GM19324 (cell line): Measurements from ENCODE around the gene NR1H2.

Experiments used
- ATAC-seq: cut with Tn5 transposase; IDR thresholded peaks from one replicate; pipeline ENCODE4 v1.9.1; 2021; ENCODE audit warnings: mild to moderate bottlenecking, moderate library complexity; ENCODE audit not compliant: unreplicated experiment, low FRiP score

Gene NR1H2

GRCh38 chr19:50420127-50420526, 43.9 kb downstream of the NR1H2 start:
- no peak for ATAC-seq

- ATAC-seq, result no peak
Measured at GRCh38 chr19:50420808-50421207, 44.6 kb downstream of the NR1H2 start.

DNA sequence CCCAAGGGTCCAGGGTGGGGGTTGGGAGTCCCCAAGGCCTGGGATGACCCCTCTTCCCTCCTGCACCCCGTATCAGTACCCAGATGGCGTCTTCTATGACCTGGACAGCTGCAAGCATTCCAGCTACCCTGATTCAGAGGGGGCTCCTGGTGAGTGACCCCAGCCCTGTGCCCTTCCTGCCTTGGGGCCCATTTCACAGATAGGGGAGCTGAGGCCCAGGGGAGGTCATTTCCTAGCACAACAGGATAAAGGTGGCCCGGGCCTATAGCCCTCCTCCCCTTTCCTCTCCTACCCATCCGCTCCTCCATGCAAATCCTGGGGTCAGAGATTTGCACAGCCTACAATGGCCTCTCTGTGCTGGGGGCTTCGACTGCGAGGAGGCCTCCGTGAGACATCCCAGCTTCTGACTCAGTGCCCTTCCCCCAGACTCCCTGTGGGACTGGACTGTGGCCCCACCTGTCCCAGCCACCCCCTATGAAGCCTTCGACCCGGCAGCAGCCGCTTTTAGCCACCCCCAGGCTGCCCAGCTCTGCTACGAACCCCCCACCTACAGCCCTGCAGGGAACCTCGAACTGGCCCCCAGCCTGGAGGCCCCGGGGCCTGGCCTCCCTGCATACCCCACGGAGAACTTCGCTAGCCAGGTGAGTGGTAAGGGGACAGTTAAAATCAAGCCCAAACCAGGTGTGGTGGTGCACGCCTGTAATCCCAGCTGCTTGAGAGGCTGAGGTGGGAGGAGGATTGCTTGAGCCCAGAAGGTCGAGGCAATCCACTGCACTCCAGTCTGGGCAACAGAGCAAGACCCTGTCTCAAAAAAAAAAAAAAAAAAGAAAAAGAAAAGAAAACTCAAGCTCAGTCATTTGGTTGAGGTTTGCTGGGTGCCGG, 46.4 kb downstream of the NR1H2 start:
- ATAC-seq, result no peak

- no peak for ATAC-seq
Measured at GRCh38 chr19:50423279-50424113, 47.2 kb downstream of the NR1H2 start.

DNA sequence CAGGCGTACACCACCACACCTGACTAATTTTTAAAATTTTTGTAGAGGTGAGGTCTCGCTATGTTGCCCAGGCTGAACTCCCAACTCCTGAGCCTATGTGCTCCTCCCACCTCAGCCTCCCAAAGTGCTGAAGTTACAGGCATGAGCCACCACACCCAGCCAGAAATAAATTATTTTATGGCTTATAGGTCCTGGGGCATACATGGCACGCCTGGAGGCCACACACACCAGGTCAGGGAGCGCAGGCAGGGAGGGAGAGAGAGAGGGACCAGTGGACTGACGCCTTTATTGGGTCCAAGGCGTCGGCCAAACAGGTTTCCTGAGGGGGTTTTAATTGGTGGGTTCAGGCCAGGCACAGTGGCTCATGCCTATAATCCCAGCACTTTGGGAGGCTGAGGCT, 49.3 kb downstream of the NR1H2 start:
- no peak for ATAC-seq

- no peak for ATAC-seq
Measured at GRCh38 chr19:50427318-50427925, 51.2 kb downstream of the NR1H2 start.

DNA sequence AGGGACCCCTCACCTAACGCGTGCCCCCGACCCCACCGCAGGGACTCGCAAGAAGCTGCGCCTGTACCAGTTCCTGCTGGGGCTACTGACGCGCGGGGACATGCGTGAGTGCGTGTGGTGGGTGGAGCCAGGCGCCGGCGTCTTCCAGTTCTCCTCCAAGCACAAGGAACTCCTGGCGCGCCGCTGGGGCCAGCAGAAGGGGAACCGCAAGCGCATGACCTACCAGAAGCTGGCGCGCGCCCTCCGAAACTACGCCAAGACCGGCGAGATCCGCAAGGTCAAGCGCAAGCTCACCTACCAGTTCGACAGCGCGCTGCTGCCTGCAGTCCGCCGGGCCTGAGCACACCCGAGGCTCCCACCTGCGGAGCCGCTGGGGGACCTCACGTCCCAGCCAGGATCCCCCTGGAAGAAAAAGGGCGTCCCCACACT, 51.8 kb downstream of the NR1H2 start:
- no peak for ATAC-seq

DNA sequence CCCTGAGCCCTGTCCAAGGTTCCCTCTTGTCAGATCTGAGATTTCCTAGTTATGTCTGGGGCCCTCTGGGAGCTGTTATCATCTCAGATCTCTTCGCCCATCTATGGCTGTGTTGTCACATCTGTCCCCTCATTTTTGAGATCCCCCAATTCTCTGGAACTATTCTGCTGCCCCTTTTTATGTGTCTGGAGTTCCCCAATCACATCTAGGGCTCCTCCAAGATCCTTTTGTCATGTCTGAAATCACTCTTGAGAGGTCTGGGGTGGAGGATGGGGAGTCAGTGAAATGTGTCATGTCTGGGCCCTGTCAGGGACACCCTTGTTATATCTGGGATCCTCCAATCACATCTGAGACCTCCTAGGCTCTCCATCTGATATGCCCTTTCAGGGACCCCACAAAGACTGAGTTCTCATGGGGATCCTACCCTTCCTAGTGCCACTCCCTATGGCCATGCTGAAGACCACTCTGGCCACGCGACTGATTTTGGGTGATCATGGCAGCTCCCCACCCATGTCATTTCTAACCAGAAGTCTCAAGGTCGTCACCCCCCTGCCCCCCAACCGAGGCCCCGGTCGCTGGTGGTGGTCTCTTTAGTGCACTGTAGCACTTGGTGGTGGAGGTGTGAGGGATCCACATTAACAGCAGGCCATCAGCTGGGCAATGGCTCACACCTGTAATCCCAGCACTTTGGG, 52.7 kb downstream of the NR1H2 start:
- no peak for ATAC-seq

- ATAC-seq, result no peak
Measured at GRCh38 chr19:50430888-50431342, 54.7 kb downstream of the NR1H2 start.

- peak; percentile 73 for ATAC-seq
Measured at GRCh38 chr19:50431343-50432220, 55.3 kb downstream of the NR1H2 start.

- no peak for ATAC-seq
Measured at GRCh38 chr19:50432221-50433028, 56.2 kb downstream of the NR1H2 start, which contains the start of gene MYBPC2. TSS of gene MYBPC2 (plus strand) at chr19:50432892. CDS start at chr19:50432954, 62 bp downstream.
